OCI-LY1 (cell line): ENCODE data around the gene USH2A.

Experiments
- EZH2 ChIP-seq: fragments of 200-600 bp; sonication (generic), shearing (Covaris generic); IDR thresholded peaks from 2 replicates; pipeline ENCODE4 v1.8.0; 2017; ENCODE audit warnings: borderline replicate concordance, mixed run types, mild to moderate bottlenecking, antibody characterized with exemption, low read length, moderate library complexity, mixed read lengths
- TF ChIP-seq, protein P1 (sequence below): fragments of 200-600 bp; sonication (generic), shearing (Covaris generic); IDR thresholded peaks from 2 replicates; pipeline ENCODE4 v1.5.1; 2017; ENCODE audit warnings: mild to moderate bottlenecking, antibody characterized with exemption, low read length, moderate library complexity, mixed read lengths

DNA sequence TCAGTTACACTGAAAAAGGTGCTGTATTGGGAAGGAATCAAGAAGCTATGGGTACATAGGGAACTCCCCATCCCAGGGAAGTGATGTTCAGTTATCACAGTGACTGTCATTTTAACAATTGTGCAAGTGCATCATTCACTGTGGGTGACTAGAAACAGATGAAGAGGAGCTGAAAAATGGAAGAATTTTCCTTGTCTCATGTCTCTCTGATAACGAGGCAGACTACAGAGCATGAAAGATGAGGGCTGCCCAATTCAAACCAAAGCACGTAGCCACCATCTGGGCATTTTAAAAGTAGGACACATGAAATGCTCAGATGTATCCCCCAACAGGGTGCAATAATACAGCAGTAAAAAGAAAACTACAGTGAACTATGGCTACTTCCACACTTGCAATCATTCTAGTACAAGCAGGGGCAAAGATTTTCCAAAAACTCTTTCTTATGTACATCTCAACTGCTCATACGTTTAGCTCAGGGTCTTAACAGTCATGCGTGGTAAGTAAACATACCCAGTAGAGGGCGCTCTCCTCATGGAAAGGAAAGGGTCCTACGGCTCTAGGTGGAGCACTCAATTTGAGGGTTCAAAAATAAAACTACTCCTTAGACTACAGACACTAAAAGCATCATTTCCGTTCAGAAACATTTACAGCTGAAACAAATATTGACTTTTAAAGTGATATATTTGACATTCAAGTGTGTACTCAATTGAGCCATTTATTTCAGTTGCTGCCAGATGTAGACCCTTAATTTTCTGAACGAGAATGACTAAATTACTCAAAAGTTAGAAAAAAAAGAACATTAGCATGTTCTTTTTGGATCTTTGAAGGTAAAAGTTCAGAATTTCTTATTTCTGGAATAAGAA is 713.0 kb downstream of the USH2A start:
- no peak for TF ChIP-seq EZH2
- TF ChIP-seq, protein P1, sequence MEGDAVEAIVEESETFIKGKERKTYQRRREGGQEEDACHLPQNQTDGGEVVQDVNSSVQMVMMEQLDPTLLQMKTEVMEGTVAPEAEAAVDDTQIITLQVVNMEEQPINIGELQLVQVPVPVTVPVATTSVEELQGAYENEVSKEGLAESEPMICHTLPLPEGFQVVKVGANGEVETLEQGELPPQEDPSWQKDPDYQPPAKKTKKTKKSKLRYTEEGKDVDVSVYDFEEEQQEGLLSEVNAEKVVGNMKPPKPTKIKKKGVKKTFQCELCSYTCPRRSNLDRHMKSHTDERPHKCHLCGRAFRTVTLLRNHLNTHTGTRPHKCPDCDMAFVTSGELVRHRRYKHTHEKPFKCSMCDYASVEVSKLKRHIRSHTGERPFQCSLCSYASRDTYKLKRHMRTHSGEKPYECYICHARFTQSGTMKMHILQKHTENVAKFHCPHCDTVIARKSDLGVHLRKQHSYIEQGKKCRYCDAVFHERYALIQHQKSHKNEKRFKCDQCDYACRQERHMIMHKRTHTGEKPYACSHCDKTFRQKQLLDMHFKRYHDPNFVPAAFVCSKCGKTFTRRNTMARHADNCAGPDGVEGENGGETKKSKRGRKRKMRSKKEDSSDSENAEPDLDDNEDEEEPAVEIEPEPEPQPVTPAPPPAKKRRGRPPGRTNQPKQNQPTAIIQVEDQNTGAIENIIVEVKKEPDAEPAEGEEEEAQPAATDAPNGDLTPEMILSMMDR = peak; percentile 81
